Measurements from ENCODE around the gene FBXL15. TPM values are rescaled to one million over a fixed set of nuclear protein-coding genes. Genes with fewer than 3 reads are reported as not detected.

The FBXL15 gene
- total and polyA plus RNA-seq, 2 of the 4 experiments (the other 2 are of a cell fraction), result 3.0 to 8.4 TPM

DNA sequence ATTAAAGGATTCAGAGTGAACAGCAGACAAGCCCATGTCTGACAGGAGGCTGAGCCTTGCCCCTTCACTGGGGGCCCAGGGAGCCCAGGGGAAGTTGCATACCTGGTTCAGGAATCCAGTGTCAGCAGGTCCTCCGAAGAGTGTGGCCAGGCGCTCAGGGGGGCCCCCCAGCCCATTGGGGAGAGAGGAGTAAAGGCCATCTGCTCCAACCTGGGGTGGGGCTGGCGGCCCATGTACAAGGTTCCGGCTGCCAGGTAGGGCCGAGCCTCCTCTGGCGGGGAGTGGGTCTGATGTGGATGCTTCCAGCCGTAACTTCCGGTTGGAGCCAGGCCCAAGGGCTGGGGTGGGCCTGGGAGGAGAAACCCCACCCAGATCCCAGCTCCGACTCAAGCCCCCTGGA, 4.4 kb upstream of the FBXL15 start:
- no peak for DNase-seq
- Histone ChIP-seq H3K79me1 (ENCODE audit: low read depth in 1 of 2, low read length in 2 of 2) (no peaks in the 10 kb centered on the region), H3K9ac (ENCODE audit: low read depth, low read length) (no peak overlapping the region), H3K4ac (ENCODE audit: low read depth, low read length) (no peak overlapping the region), H3K4me3 (ENCODE audit: insufficient read depth, low read depth, low read length) (no peak overlapping the region), H3K27me3 (ENCODE audit: control insufficient read depth, insufficient read depth, low read length) (peaks cover 59% of the 10 kb centered on the region), H2AK9ac (replicated peaks; ENCODE audit: low read depth, low read length, poor library complexity) (no peak overlapping the region), H2BK15ac (ENCODE audit: low read depth, low read length) (no peak overlapping the region), H3K14ac (replicated peaks; ENCODE audit: low read depth, low read length) (no peak overlapping the region), H4K91ac (ENCODE audit: insufficient read depth, low read depth, low read length) (no peak overlapping the region), H4K5ac (ENCODE audit: low read depth, low read length) (no peak overlapping the region), H4K20me1 (ENCODE audit: insufficient read depth, low read length) (no peaks in the 10 kb centered on the region), H2BK120ac (ENCODE audit: low read depth, low read length) (no peak overlapping the region), H3K18ac (ENCODE audit: low read depth, low read length) (no peak overlapping the region), H3K36me3 (ENCODE audit: control insufficient read depth, insufficient read depth, low read length) (no peaks in the 10 kb centered on the region), H3K4me1 (ENCODE audit: control insufficient read depth, insufficient read depth, low read length) (peaks cover 5% of the 10 kb centered on the region), H3K9me3 (ENCODE audit: control insufficient read depth, insufficient read depth, low read length) (no peaks in the 10 kb centered on the region), H3K27ac (ENCODE audit: insufficient read depth, low read length) (no peak overlapping the region), H2BK20ac (ENCODE audit: low read depth, low read length) (no peak overlapping the region), H2AK5ac (ENCODE audit: low read depth, low read length) (no peak overlapping the region), H3K23ac (ENCODE audit: low read depth, low read length) (no peak overlapping the region), H3K56ac (ENCODE audit: extremely low read depth, insufficient read depth, low read length) (no peak overlapping the region), H2BK5ac (ENCODE audit: low read depth, low read length, poor library complexity, severe bottlenecking) (no peak overlapping the region), H3K4me2 (ENCODE audit: low read depth, low read length) (no peak overlapping the region), H4K8ac (ENCODE audit: low read depth in 2 of 2, low read length in 2 of 2) (no peak overlapping the region), H2AFZ (replicated peaks; ENCODE audit: low read length, poor library complexity) (no peak overlapping the region), H3K9me1 (ENCODE audit: insufficient read depth, low read length) (peaks cover 9% of the 10 kb centered on the region; the same call in 1 of the 2 replicates)
- dilution Hi-C loops (cut with HindIII; ENCODE audit: low sequenced_read_pairs, unreplicated experiment), result no loop called here
- TF ChIP-seq RCOR1 (IDR thresholded peaks at IDR 0.05; ENCODE audit: insufficient replicate concordance, low read length) (no peak), RFX5 (IDR thresholded peaks at IDR 0.05; ENCODE audit: low read depth, low read length) (no peak), CHD1 (IDR thresholded peaks at IDR 0.05; ENCODE audit: low read depth, low read length) (no peak), FOS (IDR thresholded peaks at IDR 0.05; ENCODE audit: low read depth, low read length) (no peak)
- TF ChIP-seq, protein P1, sequence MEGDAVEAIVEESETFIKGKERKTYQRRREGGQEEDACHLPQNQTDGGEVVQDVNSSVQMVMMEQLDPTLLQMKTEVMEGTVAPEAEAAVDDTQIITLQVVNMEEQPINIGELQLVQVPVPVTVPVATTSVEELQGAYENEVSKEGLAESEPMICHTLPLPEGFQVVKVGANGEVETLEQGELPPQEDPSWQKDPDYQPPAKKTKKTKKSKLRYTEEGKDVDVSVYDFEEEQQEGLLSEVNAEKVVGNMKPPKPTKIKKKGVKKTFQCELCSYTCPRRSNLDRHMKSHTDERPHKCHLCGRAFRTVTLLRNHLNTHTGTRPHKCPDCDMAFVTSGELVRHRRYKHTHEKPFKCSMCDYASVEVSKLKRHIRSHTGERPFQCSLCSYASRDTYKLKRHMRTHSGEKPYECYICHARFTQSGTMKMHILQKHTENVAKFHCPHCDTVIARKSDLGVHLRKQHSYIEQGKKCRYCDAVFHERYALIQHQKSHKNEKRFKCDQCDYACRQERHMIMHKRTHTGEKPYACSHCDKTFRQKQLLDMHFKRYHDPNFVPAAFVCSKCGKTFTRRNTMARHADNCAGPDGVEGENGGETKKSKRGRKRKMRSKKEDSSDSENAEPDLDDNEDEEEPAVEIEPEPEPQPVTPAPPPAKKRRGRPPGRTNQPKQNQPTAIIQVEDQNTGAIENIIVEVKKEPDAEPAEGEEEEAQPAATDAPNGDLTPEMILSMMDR (conservative IDR thresholded peaks at IDR 0.05; ENCODE audit: low read depth, low read length), result no peak
- intact Hi-C loops (cut with micrococcal nuclease), result no loop called here
- no TSS peak for BruUV-seq (replicated peaks)
- in situ Hi-C loops (cut with MboI; ENCODE audit: low sequenced_read_pairs), result no loop called here
- CTCF ChIA-PET, result no interaction called here
- POLR2A ChIA-PET (ENCODE audit: unreplicated experiment), result no interaction called here
- WGBS, 2 experiments (ENCODE audit: extremely low coverage in 2 of 2, insufficient read length in 1 of 2), result no CpG with 5 or more reads among the region's 9 CpGs
- no peak for ATAC-seq (ENCODE audit: low read depth)
